ENCODE data around the gene SUDS3. TPM values are rescaled to one million over a fixed set of nuclear protein-coding genes. Genes with fewer than 3 reads are reported as not detected.

SUDS3 gene
- total RNA-seq, result 10 to 100 TPM; 20.3 to 43.0 (median 30.2) TPM

DNA sequence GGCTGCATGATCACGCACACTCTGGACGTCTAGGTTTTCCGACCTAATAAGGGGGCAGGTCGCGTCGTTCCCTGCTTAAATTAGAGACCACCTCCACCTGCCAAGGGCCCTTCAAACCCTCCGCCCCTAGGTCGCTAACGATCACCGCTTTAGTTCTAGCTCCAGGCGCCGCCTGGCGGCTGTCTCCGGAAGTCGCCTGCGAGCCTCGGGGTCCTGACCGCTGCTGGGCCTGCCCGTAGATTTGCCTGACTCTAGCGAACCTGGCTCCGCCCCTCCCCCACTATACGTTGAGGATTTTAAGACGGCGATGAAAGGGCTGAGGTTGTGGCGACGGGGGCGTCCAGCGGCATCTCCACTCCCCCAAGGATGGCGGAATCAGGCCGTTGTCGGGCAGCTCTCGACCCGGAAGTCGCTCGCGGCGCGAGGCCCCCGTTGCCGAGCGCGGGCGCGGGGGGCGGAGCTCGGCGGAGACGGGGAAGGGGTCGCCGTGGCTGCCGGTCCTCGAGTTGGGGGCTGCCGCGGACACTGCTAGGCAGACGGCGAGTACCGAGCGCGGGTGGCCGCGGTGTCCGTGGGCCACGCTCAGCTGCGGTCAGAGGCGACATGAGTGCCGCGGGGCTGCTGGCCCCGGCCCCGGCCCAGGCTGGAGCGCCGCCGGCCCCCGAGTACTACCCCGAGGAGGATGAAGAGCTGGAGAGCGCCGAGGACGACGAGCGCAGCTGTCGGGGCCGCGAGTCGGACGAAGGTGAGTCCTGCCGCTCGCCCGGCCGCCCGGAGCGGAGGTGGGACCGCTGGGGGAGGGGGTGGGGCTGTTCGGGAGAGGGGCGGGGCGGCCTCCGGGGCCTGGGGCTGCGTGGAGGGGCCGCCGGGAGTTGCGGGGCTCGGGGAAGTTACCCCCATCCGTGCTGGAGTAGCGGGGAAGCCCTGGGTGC lies at the start of gene SUDS3:
Gene SUDS3 (plus strand): TSS at position 467 of the 932 bp plus-strand sequence. CDS start 137 bp downstream, at position 604.
- Histone ChIP-seq H3K4me3 (peak within 1 kb of the TSS; percentile 43 to 76 (median 68)), H3K27ac (peak within 1 kb of the TSS; percentile 99 to 100), H3K4me1 (replicated peaks in 1 of 2) (peaks cover 5 to 14% of the 10 kb centered on the region in 2 donors)
- 0 to 10% (median 0%) methylated on average over 1 to 9 of the region's 102 CpGs; no CpG with 5 or more reads in 2 of the 10 experiments for WGBS, 10 experiments
- peak; percentile 16 to 42 (median 32) for ATAC-seq (replicated peaks in 6 of 8)
- in situ Hi-C loops (cut with MboI; ENCODE audit: low pct_unique_long_range_greater_than_20kb in 2 of 9, low sequenced_read_pairs in 9 of 9, unreplicated experiment in 9 of 9), result loop anchor here in 5 of 9 experiments (10.0 to 25.0 kb wide), 4 partner anchors 189 to 1161 kb away; no protein-coding TSS in a partner anchor

- no peaks in the 10 kb centered on the region for H3K4me1 ChIP-seq (replicated peaks in 1 of 2)
- in situ Hi-C loops (cut with MboI; ENCODE audit: low pct_unique_long_range_greater_than_20kb in 2 of 9, low sequenced_read_pairs in 9 of 9, unreplicated experiment in 9 of 9), result no loop called here
- peak in 3 of 8 experiments; percentile 72 to 83 (median 80) for ATAC-seq (replicated peaks in 6 of 8)
- H3K4me3 ChIP-seq, result no peak overlapping the region
- H3K27ac ChIP-seq, result no peak overlapping the region
These were observed 49.4 kb upstream of the SUDS3 start for GRCh38 chr12:118326991-118327390.

GRCh38 chr12:118327391-118327790 lies 49.0 kb upstream of the SUDS3 start:
- Histone ChIP-seq H3K27ac (no peak overlapping the region), H3K4me1 (replicated peaks in 1 of 2) (no peaks in the 10 kb centered on the region), H3K4me3 (no peak overlapping the region)
- in situ Hi-C loops (cut with MboI; ENCODE audit: low pct_unique_long_range_greater_than_20kb in 2 of 9, low sequenced_read_pairs in 9 of 9, unreplicated experiment in 9 of 9), result no loop called here
- ATAC-seq (replicated peaks in 6 of 8), result no peak

- in situ Hi-C loops (cut with MboI; ENCODE audit: low pct_unique_long_range_greater_than_20kb in 2 of 9, low sequenced_read_pairs in 9 of 9, unreplicated experiment in 9 of 9), result no loop called here
- Histone ChIP-seq H3K4me1 (replicated peaks in 1 of 2) (no peaks in the 10 kb centered on the region), H3K27ac (no peak overlapping the region), H3K4me3 (no peak overlapping the region)
- WGBS, 10 experiments, result 66 to 95% (median 84%) methylated on average over 2 to 3 of the region's 3 CpGs
- no peak for ATAC-seq (replicated peaks in 6 of 8)
These were observed 47.6 kb upstream of the SUDS3 start for GRCh38 chr12:118328486-118329330.

DNA sequence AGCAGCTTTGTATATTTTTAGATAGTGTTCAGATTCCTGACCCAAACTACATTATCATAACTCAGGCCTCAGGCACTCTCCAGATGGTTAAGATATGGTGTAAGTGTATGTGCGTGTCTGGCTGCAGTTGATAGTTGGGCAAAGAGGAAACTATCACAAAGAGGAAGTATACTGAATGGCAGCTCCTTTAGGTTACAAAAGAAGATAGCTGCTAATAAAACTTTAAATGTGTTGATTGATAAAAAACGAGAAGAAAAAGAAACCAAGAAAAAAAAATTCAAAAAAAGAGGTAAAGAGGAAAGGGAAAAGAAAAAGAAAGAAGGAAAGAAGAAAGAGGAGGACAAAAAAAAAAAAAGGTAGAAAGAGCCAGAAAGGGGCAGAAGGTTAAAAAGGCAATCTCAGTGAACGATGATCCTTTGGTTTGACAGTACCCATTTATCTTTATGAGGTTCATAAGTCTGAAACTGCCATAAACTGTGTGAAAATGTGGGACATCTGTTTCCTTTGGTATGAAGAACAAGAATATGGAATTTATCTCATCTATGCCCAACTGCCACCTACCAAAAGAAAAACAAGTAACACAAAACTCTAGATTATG lies 45.8 kb upstream of the SUDS3 start:
- 1 to 87% (median 74%) methylated on average over 2 to 3 of the region's 3 CpGs for WGBS, 10 experiments

GRCh38 chr12:118332511-118332910 lies 43.8 kb upstream of the SUDS3 start:
- Histone ChIP-seq H3K27ac (no peak overlapping the region), H3K4me3 (no peak overlapping the region), H3K4me1 (replicated peaks in 1 of 2) (no peaks in the 10 kb centered on the region)
- 52 to 100% (median 95%) methylated on average over 3 to 4 of the region's 4 CpGs for WGBS, 10 experiments
- no peak for ATAC-seq (replicated peaks in 6 of 8)
- in situ Hi-C loops (cut with MboI; ENCODE audit: low pct_unique_long_range_greater_than_20kb in 2 of 9, low sequenced_read_pairs in 9 of 9, unreplicated experiment in 9 of 9), result no loop called here

More for the DNA sequence above, 45.8 kb upstream of the SUDS3 start:
- in situ Hi-C loops (cut with MboI; ENCODE audit: low pct_unique_long_range_greater_than_20kb in 2 of 9, low sequenced_read_pairs in 9 of 9, unreplicated experiment in 9 of 9), result no loop called here
- H3K27ac ChIP-seq, result no peak overlapping the region
- no peaks in the 10 kb centered on the region for H3K4me1 ChIP-seq (replicated peaks in 1 of 2)
- no peak overlapping the region for H3K4me3 ChIP-seq
- ATAC-seq (replicated peaks in 6 of 8), result peak in 3 of 8 experiments; percentile 95 to 98 (median 96)

- Histone ChIP-seq H3K4me1 (replicated peaks in 1 of 2) (no peaks in the 10 kb centered on the region), H3K27ac (no peak overlapping the region), H3K4me3 (no peak overlapping the region)
- in situ Hi-C loops (cut with MboI; ENCODE audit: low pct_unique_long_range_greater_than_20kb in 2 of 9, low sequenced_read_pairs in 9 of 9, unreplicated experiment in 9 of 9), result no loop called here
- 86 to 100% (median 93%) methylated on average over 1 to 3 of the region's 3 CpGs; no CpG with 5 or more reads in 2 of the 10 experiments for WGBS, 10 experiments
- ATAC-seq (replicated peaks in 6 of 8), result no peak
These were observed 42.1 kb upstream of the SUDS3 start for GRCh38 chr12:118334241-118334640.

DNA sequence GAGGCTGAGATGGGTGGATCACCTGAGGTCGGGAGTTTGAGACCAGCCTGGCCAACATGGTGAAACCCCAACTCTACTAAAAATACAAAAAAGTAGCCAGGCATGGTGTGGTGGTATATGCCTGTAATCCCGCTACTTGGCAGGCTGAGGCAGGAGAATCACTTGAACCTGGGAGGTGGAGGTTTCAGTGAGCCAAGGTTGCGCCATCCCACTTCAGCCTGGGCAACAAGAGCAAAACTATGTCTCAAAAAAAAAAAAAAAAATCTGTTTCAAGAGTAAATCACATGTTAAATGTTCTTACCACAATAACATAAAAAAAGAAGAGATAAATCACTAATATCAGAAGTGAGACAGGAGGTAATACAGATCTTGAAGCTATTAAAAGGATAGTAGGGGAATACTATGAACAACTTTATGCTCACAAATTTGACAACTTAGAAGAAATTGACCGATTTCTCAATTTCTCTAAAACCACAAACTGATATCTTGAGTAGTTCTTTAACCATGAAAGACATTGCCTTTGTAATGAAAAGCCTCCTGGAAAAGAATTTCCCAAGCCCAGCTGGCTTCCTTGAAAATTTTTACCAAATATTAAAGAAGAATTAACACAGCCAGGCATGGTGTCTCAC lies 41.3 kb upstream of the SUDS3 start:
- WGBS, 10 experiments, result 94 to 100% (median 100%) methylated on average over 1 to 4 of the region's 4 CpGs; no CpG with 5 or more reads in 1 of the 10 experiments
- Histone ChIP-seq H3K27ac (no peak overlapping the region), H3K4me1 (replicated peaks in 1 of 2) (no peaks in the 10 kb centered on the region), H3K4me3 (no peak overlapping the region)
- in situ Hi-C loops (cut with MboI; ENCODE audit: low pct_unique_long_range_greater_than_20kb in 2 of 9, low sequenced_read_pairs in 9 of 9, unreplicated experiment in 9 of 9), result no loop called here
- ATAC-seq (replicated peaks in 6 of 8), result no peak

DNA sequence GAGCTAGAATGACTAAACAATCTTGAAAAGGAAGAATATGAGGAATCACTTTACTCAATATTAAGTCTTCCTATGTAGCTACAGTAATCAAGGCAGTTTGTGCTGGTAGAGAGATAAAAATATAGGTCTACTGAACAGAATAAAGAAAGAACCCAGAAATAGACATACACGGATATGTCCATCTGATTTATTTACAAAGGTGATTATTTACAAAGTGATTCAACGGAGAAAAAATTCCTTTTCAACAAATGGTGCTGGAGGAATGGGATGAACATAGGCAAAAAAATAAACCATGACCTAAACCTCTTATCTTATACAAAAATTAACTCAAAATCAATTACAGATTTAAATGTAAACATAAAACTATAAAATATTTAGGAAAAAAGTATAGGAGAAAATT lies 40.2 kb upstream of the SUDS3 start:
- Histone ChIP-seq H3K4me1 (replicated peaks in 1 of 2) (no peaks in the 10 kb centered on the region), H3K4me3 (no peak overlapping the region), H3K27ac (no peak overlapping the region)
- no peak for ATAC-seq (replicated peaks in 6 of 8)
- whole genome bisulfite sequencing, 10 experiments, result 85 to 100% (median 93%) methylated on average over 2 of the region's 2 CpGs
- in situ Hi-C loops (cut with MboI; ENCODE audit: low pct_unique_long_range_greater_than_20kb in 2 of 9, low sequenced_read_pairs in 9 of 9, unreplicated experiment in 9 of 9), result no loop called here

- Histone ChIP-seq H3K27ac (no peak overlapping the region), H3K4me1 (replicated peaks in 1 of 2) (no peaks in the 10 kb centered on the region), H3K4me3 (no peak overlapping the region)
- WGBS, 10 experiments, result 0 to 100% (median 87%) methylated on average over 3 to 6 of the region's 6 CpGs; no CpG with 5 or more reads in 1 of the 10 experiments
- in situ Hi-C loops (cut with MboI; ENCODE audit: low pct_unique_long_range_greater_than_20kb in 2 of 9, low sequenced_read_pairs in 9 of 9, unreplicated experiment in 9 of 9), result no loop called here
- ATAC-seq (replicated peaks in 6 of 8), result peak in 3 of 8 experiments; percentile 48 to 80 (median 66)
These were observed 39.0 kb upstream of the SUDS3 start for GRCh38 chr12:118337194-118337838.

DNA sequence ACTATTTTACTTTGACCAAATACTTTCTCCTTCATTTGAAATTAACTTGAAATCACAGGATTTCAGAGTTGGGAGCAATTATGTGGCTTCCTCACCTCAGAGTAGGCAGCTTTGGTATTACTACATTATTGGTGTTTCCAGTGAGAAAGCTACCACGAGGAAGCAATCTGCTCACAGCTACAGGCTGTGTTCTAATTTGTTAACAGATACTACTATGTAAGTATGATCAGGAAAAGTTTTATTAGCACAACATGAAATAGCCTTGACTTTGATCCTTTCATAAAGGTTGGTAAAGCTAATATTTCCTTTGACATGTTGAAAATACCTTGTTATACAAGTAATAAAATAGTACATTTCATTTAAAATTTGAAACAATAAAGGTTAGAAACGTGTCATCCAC lies 34.3 kb upstream of the SUDS3 start:
- H3K4me3 ChIP-seq, result no peak overlapping the region
- H3K27ac ChIP-seq, result no peak overlapping the region
- in situ Hi-C loops (cut with MboI; ENCODE audit: low pct_unique_long_range_greater_than_20kb in 2 of 9, low sequenced_read_pairs in 9 of 9, unreplicated experiment in 9 of 9), result no loop called here
- ATAC-seq (replicated peaks in 6 of 8), result no peak
- H3K4me1 ChIP-seq (replicated peaks in 1 of 2), result no peaks in the 10 kb centered on the region
- WGBS, 10 experiments, result 6 to 80% (median 63%) methylated on average over 1 to 2 of the region's 2 CpGs; no CpG with 5 or more reads in 1 of the 10 experiments

- Histone ChIP-seq H3K4me3 (no peak overlapping the region), H3K27ac (no peak overlapping the region), H3K4me1 (replicated peaks in 1 of 2) (no peaks in the 10 kb centered on the region)
- ATAC-seq (replicated peaks in 6 of 8), result no peak
- in situ Hi-C loops (cut with MboI; ENCODE audit: low pct_unique_long_range_greater_than_20kb in 2 of 9, low sequenced_read_pairs in 9 of 9, unreplicated experiment in 9 of 9), result no loop called here
These were observed 31.5 kb upstream of the SUDS3 start for GRCh38 chr12:118344829-118345228.

All from motor neuron (in vitro differentiated cells).